ENCODE measurements around the gene FLACC1. TPM values are rescaled to one million over a fixed set of nuclear protein-coding genes. Genes with fewer than 3 reads are reported as not detected.

FLACC1 gene
- total and polyA plus RNA-seq, 9 of the 15 experiments (the other 6 are each of a cell fraction or from before 2014, with no cell fraction given), result 0.07 to 0.68 (median 0.22) TPM; not detected in 2

- H3K9ac ChIP-seq (ENCODE audit: insufficient read depth in 1 of 2, low read depth in 2 of 2, low read length in 2 of 2), result peak overlapping the region; percentile 86 to 90
- FAIRE-seq (peak; percentile 73), DNase-seq (ENCODE audit: extremely low read depth in 1 of 4, low spot score in 3 of 4) (peak; percentile 42 to 72 (median 52)), ATAC-seq (peak; percentile 67)
- H4K20me1 ChIP-seq (replicated peaks; ENCODE audit: control insufficient read depth, insufficient read depth, low read length), result no peaks in the 10 kb centered on the region
- ChIA-PET CTCF (ENCODE audit: low intra/inter-chr PET ratio) (interaction anchor here (0.6 kb wide), 1 partner anchor 1089 kb away, joined by 4 read pairs; no protein-coding TSS in a partner anchor), POLR2A (interaction anchor here (0.7 kb wide), 1 partner anchor 16 kb away, joined by 3 read pairs; no protein-coding TSS in a partner anchor)
- H3K27me3 ChIP-seq (ENCODE audit: control insufficient read depth in 2 of 2, insufficient read depth in 2 of 2, low read length in 2 of 2), result no peaks in the 10 kb centered on the region
- H3K4me2 ChIP-seq (ENCODE audit: insufficient read depth, low read length), result peak overlapping the region; percentile 88
- H3K4me1 ChIP-seq (replicated peaks in 1 of 2; ENCODE audit: control insufficient read depth in 2 of 2, insufficient read depth in 2 of 2, low read length in 2 of 2), result peaks cover 27 to 44% of the 10 kb centered on the region in 2 experiments
- peak overlapping the region; percentile 98 for H3K27ac ChIP-seq (ENCODE audit: extremely low read depth, low read depth, low read length)
- WGBS (ENCODE audit: insufficient coverage, low coverage, missing lambda C conversion rate), result 2% methylated on average over 9 of the region's 10 CpGs
- H3K9me3 ChIP-seq (replicated peaks; ENCODE audit: control insufficient read depth, insufficient read depth, low read depth, low read length), result no peaks in the 10 kb centered on the region
- intact Hi-C loops (cut with micrococcal nuclease) (loop anchor here (1.0 kb wide), 1 partner anchor 22 kb away; no protein-coding TSS in a partner anchor), in situ Hi-C loops (cut with MboI) (no loop called here)
- peak overlapping the region; percentile 50 for H3K4me3 ChIP-seq
- peak overlapping the region; percentile 94 for H2AFZ ChIP-seq (ENCODE audit: low read depth, low read length)
- H3K36me3 ChIP-seq (ENCODE audit: control insufficient read depth, insufficient read depth, low read length), result no peaks in the 10 kb centered on the region
- TSS peak; percentile 76 for BruUV-seq (replicated peaks)
- peaks cover 51% of the 10 kb centered on the region for H3K79me2 ChIP-seq (ENCODE audit: control insufficient read depth, insufficient read depth, low read length)
- no peaks in the 10 kb centered on the region for H3K9me1 ChIP-seq (ENCODE audit: control insufficient read depth, insufficient read depth, low read length)
- TF ChIP-seq NFE2L1 (tag; IDR thresholded peaks at IDR 0.05; ENCODE audit: borderline replicate concordance, low read depth) (no peak), BRF2 (IDR thresholded peaks at IDR 0.05; ENCODE audit: borderline replicate concordance, insufficient read depth, insufficient read length) (no peak), MEF2A (IDR thresholded peaks at IDR 0.05; ENCODE audit: control insufficient read depth, low read depth, low read length) (no peak), MECOM (CRISPR knock-in tag; IDR thresholded peaks at IDR 0.05) (no peak), RUNX1 (IDR thresholded peaks at IDR 0.05; ENCODE audit: low read depth) (no peak), ATF2 (CRISPR knock-in tag; IDR thresholded peaks at IDR 0.05) (no peak), ZNF696 (CRISPR knock-in tag; conservative IDR thresholded peaks at IDR 0.05) (no peak), ZNF253 (CRISPR knock-in tag; conservative IDR thresholded peaks at IDR 0.05) (no peak), BMI1 (IDR thresholded peaks at IDR 0.05; ENCODE audit: low read length) (no peak), NCOA6 (IDR thresholded peaks at IDR 0.05) (no peak), HSF4 (CRISPR knock-in tag; IDR thresholded peaks at IDR 0.05; ENCODE audit: borderline replicate concordance) (no peak), POLR3A (IDR thresholded peaks at IDR 0.05; ENCODE audit: borderline replicate concordance, extremely low read depth, insufficient read depth, insufficient read length) (no peak), TEAD4 (IDR thresholded peaks at IDR 0.05; ENCODE audit: low read length) (0 out of 2 replicates have a peak, but pooled peaks have one; percentile 8), TEAD4 (CRISPR knock-in tag; IDR thresholded peaks at IDR 0.05; ENCODE audit: borderline replicate concordance) (no peak), ZNF280A (IDR thresholded peaks at IDR 0.05; ENCODE audit: low read depth, partially characterized antibody) (no peak), MYNN (IDR thresholded peaks at IDR 0.05) (no peak), MYNN (CRISPR knock-in tag; IDR thresholded peaks at IDR 0.05) (no peak)
Measured at GRCh38 chr2:201257956-201258665, 99.0 kb downstream of the FLACC1 start.
